Endodermal cell (in vitro differentiated cells): ENCODE data around the gene SOX11. TPM values are rescaled to one million over a fixed set of nuclear protein-coding genes. Genes with fewer than 3 reads are reported as not detected.

Experiments used
- DNase-seq: peaks from one replicate; pipeline ENCODE4 v3.0.0-alpha.2; 2017
- H3K27ac ChIP-seq: 2 replicates; pipeline ENCODE4 v1.5.1; 2013; ENCODE audit warnings: mild to moderate bottlenecking, low read depth, low read length, moderate library complexity
- H3K27me3 ChIP-seq: 2 replicates; pipeline ENCODE4 v1.6.1; 2013; ENCODE audit warnings: mild to moderate bottlenecking, low read length, moderate library complexity; ENCODE audit not compliant: insufficient read depth, control insufficient read depth, poor library complexity, severe bottlenecking
- H3K36me3 ChIP-seq: 2 replicates; pipeline ENCODE4 v1.7.0; 2013; ENCODE audit warnings: mild to moderate bottlenecking, low read length, moderate library complexity; ENCODE audit not compliant: control insufficient read depth, insufficient read depth
- H3K4me1 ChIP-seq: one replicate; pipeline ENCODE4 v1.7.0; 2013; ENCODE audit warnings: low read length; ENCODE audit not compliant: control insufficient read depth, insufficient read depth
- H3K4me3 ChIP-seq: 2 replicates; pipeline ENCODE4 v1.5.1; 2013; ENCODE audit warnings: mild to moderate bottlenecking, low read length, moderate library complexity
- H3K9ac ChIP-seq: 2 replicates; pipeline ENCODE4 v1.6.1; 2013; ENCODE audit warnings: mild to moderate bottlenecking, low read length, moderate library complexity; ENCODE audit not compliant: poor library complexity, severe bottlenecking; ENCODE audit errors: extremely low read depth
- H3K9me3 ChIP-seq: 2 replicates; pipeline ENCODE4 v1.6.1; 2013; ENCODE audit warnings: mild to moderate bottlenecking, low read length, moderate library complexity; ENCODE audit not compliant: control insufficient read depth
- H3K27ac Mint-ChIP-seq: 2 replicates; pipeline ENCODE4 v1.8.0; 2020; ENCODE audit warnings: mixed read lengths
- H3K27me3 Mint-ChIP-seq: 2 replicates; pipeline ENCODE4 v1.8.0; 2021; ENCODE audit warnings: mild to moderate bottlenecking, mixed read lengths; ENCODE audit not compliant: insufficient read depth
- H3K36me3 Mint-ChIP-seq: 2 replicates; pipeline ENCODE4 v1.8.0; 2020; ENCODE audit warnings: low read depth, mixed read lengths
- H3K4me1 Mint-ChIP-seq: 2 replicates; pipeline ENCODE4 v1.8.0; 2020; ENCODE audit warnings: mixed read lengths
- H3K4me3 Mint-ChIP-seq: 2 replicates; pipeline ENCODE4 v1.8.0; 2020; ENCODE audit warnings: mild to moderate bottlenecking, moderate library complexity, mixed read lengths
- H3K9me3 Mint-ChIP-seq: 2 replicates; pipeline ENCODE4 v1.8.0; 2020; ENCODE audit warnings: mild to moderate bottlenecking, mixed read lengths
- WGBS, 2 experiments: methylation state at CpG; one replicate each; pipeline versions ENCODE4 v1.1.5 to v1.1.7; 2013; ENCODE audit warnings: missing lambda C conversion rate in 2 of 2, mixed read lengths in 1 of 2; ENCODE audit not compliant: insufficient coverage in 1 of 2, insufficient read length in 1 of 2; 5-methylcytosine and 5-hydroxymethylcytosine counted together
- total RNA-seq, 2 donors: library from RNA; stranded (reverse); fragmentation: NEBNext Ultra II Directional in 1 of 2; extraction: Animal tissue kit (Norgen Biotek cat#: 25700) in 1 of 2; gene quantifications; 2 replicates in 1 of 2; 3 replicates in 1 of 2; pipeline ENCODE4 v1.2.1, GENCODE V29; 2021
- TF ChIP-seq, protein P1 (sequence below): fragments of 200-600 bp; sonication (generic); conservative IDR thresholded peaks from 2 replicates; pipeline ENCODE4 v1.5.0; 2021; ENCODE audit warnings: antibody characterized with exemption, mild to moderate bottlenecking

The SOX11 gene
- total RNA-seq, 2 donors from 2014 or later, result 35.9 to 48.9 TPM

DNA sequence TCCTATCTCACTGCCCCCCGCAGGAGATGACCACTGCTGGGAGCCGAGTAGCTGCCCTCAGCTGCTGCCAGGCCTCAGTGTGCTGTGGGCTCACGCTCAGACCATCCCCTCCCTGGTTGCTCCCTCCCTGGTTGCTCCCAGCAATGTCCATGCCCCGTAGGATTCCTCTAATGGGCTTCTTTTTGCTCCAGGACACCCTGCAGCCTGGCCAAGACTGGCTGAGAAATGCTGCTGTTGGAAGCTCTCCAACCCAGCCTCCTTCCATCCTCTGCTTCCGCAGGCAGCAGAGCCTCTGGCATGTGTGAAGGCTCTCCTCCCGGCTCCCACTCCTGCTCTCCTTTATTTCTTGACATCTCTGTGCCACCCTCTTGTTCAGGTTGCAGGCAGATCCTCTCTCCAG lies 48.6 kb downstream of the SOX11 start:
- WGBS, 2 experiments, result 94 to 100% methylated on average over 2 to 6 of the region's 6 CpGs

DNA sequence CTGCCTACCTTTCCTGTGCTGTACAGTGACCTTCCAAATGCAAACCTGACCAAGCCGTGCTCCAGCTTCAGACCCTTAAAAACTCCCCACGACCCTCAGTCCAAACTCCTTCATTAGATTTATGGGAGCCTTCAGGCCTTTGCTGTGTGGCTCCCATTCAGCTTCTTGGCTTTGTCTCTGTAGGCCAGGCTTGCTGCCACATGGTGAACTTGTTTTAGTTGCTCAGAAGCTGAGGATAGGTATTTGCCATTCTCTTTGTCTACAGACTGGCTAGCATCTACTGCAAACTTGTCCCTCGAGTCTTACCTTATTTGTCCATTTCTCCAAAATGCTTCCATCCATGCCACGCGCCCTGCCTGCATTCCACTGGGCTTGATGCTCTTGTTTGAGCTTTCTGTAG lies 49.1 kb downstream of the SOX11 start:
- Histone ChIP-seq H3K27me3 (no peaks in the 10 kb centered on the region), H3K4me3 (no peak overlapping the region), H3K36me3 (no peaks in the 10 kb centered on the region), H3K27ac (no peak overlapping the region), H3K9ac (no peak overlapping the region), H3K4me1 (peaks cover 3% of the 10 kb centered on the region), H3K9me3 (no peaks in the 10 kb centered on the region)
- H3K36me3 Mint-ChIP-seq, result no peaks in the 10 kb centered on the region
- H3K27ac Mint-ChIP-seq, result no peak overlapping the region
- H3K4me3 Mint-ChIP-seq, result no peak overlapping the region
- H3K4me1 Mint-ChIP-seq, result peaks cover 12% of the 10 kb centered on the region
- no peaks in the 10 kb centered on the region for H3K9me3 Mint-ChIP-seq
- 94 to 95% methylated on average over 3 to 5 of the region's 5 CpGs for WGBS, 2 experiments
- TF ChIP-seq, protein P1, sequence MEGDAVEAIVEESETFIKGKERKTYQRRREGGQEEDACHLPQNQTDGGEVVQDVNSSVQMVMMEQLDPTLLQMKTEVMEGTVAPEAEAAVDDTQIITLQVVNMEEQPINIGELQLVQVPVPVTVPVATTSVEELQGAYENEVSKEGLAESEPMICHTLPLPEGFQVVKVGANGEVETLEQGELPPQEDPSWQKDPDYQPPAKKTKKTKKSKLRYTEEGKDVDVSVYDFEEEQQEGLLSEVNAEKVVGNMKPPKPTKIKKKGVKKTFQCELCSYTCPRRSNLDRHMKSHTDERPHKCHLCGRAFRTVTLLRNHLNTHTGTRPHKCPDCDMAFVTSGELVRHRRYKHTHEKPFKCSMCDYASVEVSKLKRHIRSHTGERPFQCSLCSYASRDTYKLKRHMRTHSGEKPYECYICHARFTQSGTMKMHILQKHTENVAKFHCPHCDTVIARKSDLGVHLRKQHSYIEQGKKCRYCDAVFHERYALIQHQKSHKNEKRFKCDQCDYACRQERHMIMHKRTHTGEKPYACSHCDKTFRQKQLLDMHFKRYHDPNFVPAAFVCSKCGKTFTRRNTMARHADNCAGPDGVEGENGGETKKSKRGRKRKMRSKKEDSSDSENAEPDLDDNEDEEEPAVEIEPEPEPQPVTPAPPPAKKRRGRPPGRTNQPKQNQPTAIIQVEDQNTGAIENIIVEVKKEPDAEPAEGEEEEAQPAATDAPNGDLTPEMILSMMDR, result no peak
- DNase-seq, result peak; percentile 17
- H3K27me3 Mint-ChIP-seq, result no peaks in the 10 kb centered on the region

More for the DNA sequence above, 48.6 kb downstream of the SOX11 start:
- no peak overlapping the region for H3K4me3 ChIP-seq
- no peak overlapping the region for H3K27ac ChIP-seq
- H3K27me3 Mint-ChIP-seq, result no peaks in the 10 kb centered on the region
- H3K9ac ChIP-seq, result no peak overlapping the region
- H3K9me3 ChIP-seq, result no peaks in the 10 kb centered on the region
- peaks cover 13% of the 10 kb centered on the region for H3K4me1 Mint-ChIP-seq
- no peaks in the 10 kb centered on the region for H3K36me3 Mint-ChIP-seq
- no peaks in the 10 kb centered on the region for H3K36me3 ChIP-seq
- H3K4me1 ChIP-seq, result peaks cover 3% of the 10 kb centered on the region
- no peak for DNase-seq
- no peaks in the 10 kb centered on the region for H3K9me3 Mint-ChIP-seq
- no peaks in the 10 kb centered on the region for H3K27me3 ChIP-seq
- TF ChIP-seq, protein P1, result no peak
- no peak overlapping the region for H3K27ac Mint-ChIP-seq
- no peak overlapping the region for H3K4me3 Mint-ChIP-seq

DNA sequence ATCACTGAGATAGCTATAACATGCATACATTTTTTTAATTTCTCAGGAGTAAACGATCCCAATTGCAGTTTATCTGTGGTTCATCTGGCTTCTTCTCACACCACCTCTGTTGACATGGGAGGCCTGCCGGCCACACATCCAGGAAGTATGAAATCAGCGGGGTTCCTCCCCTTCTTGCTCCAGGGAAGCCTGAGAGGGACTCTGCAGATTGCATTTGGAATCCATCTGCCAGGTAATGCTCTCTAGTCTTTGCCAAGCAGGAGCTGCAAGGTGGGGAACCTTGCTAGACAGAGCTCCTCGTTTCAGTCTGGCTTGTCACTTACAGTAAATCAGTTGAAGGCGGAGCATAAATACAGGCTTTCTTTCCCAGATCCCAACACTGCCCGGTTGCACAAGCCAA lies 49.9 kb downstream of the SOX11 start:
- H3K9ac ChIP-seq, result no peak overlapping the region
- Mint-ChIP-seq H3K27me3 (peaks cover 4% of the 10 kb centered on the region), H3K36me3 (no peaks in the 10 kb centered on the region), H3K4me3 (no peak overlapping the region), H3K9me3 (no peaks in the 10 kb centered on the region), H3K4me1 (peaks cover 9% of the 10 kb centered on the region), H3K27ac (no peak overlapping the region)
- TF ChIP-seq, protein P1, result no peak
- 68 to 75% methylated on average over 6 of the region's 6 CpGs for WGBS, 2 experiments
- H3K4me3 ChIP-seq, result no peak overlapping the region
- peaks cover 3% of the 10 kb centered on the region for H3K4me1 ChIP-seq
- H3K36me3 ChIP-seq, result no peaks in the 10 kb centered on the region
- H3K9me3 ChIP-seq, result no peaks in the 10 kb centered on the region
- no peak for DNase-seq
- H3K27me3 ChIP-seq, result no peaks in the 10 kb centered on the region
- no peak overlapping the region for H3K27ac ChIP-seq
